HG03039 (cell line): ENCODE measurements around the gene NKX1-2.

Experiments
- ATAC-seq: cut with Tn5 transposase; IDR thresholded peaks from one replicate; pipeline ENCODE4 v1.9.1; 2021; ENCODE audit warnings: mild to moderate bottlenecking, moderate library complexity; ENCODE audit not compliant: unreplicated experiment

The NKX1-2 gene

GRCh38 chr10:124450012-124450782 is at the start of gene NKX1-2:
Gene NKX1-2 (minus strand): TSS chr10:124450035. CDS start chr10:124449943, 92 bp downstream.
- no peak for ATAC-seq

- ATAC-seq, result no peak
Observed at GRCh38 chr10:124498056-124498455, 48.2 kb upstream of the NKX1-2 start.

GRCh38 chr10:124497196-124497881 is 47.5 kb upstream of the NKX1-2 start:
- no peak for ATAC-seq

GRCh38 chr10:124496620-124497019 is 46.8 kb upstream of the NKX1-2 start:
- ATAC-seq, result no peak

- ATAC-seq, result no peak
Observed at GRCh38 chr10:124496150-124496549, 46.3 kb upstream of the NKX1-2 start.

GRCh38 chr10:124495725-124496124 is 45.9 kb upstream of the NKX1-2 start:
- ATAC-seq, result no peak

GRCh38 chr10:124495162-124495561 is 45.3 kb upstream of the NKX1-2 start:
- no peak for ATAC-seq

- no peak for ATAC-seq
Observed at GRCh38 chr10:124494046-124494807, 44.4 kb upstream of the NKX1-2 start.

- ATAC-seq, result no peak
Observed at GRCh38 chr10:124493214-124493882, 43.5 kb upstream of the NKX1-2 start.

- ATAC-seq, result no peak
Observed at GRCh38 chr10:124492266-124492665, 42.4 kb upstream of the NKX1-2 start.

GRCh38 chr10:124491105-124491504 is 41.3 kb upstream of the NKX1-2 start:
- ATAC-seq, result no peak

GRCh38 chr10:124486635-124487034 is 36.8 kb upstream of the NKX1-2 start:
- ATAC-seq, result no peak

- ATAC-seq, result no peak
Observed at GRCh38 chr10:124484661-124485060, 34.8 kb upstream of the NKX1-2 start.

GRCh38 chr10:124484031-124484430 is 34.2 kb upstream of the NKX1-2 start:
- ATAC-seq, result no peak

GRCh38 chr10:124482876-124483275 is 33.0 kb upstream of the NKX1-2 start:
- ATAC-seq, result no peak

GRCh38 chr10:124482236-124482800 is 32.5 kb upstream of the NKX1-2 start:
- ATAC-seq, result no peak

GRCh38 chr10:124481717-124482116 is 31.9 kb upstream of the NKX1-2 start:
- ATAC-seq, result no peak

GRCh38 chr10:124480860-124481259 is 31.0 kb upstream of the NKX1-2 start:
- ATAC-seq, result no peak

- no peak for ATAC-seq
Observed at GRCh38 chr10:124478515-124478914, 28.7 kb upstream of the NKX1-2 start.

GRCh38 chr10:124477614-124478363 is 28.0 kb upstream of the NKX1-2 start:
- no peak for ATAC-seq
